BLaER1 (cell line): ENCODE measurements around the gene PODXL2.

Experiments
- H3K27ac ChIP-seq: shearing (Covaris generic); formaldehyde crosslinking; 2 replicates; pipeline ENCODE4 v1.8.1; 2022
- H3K27me3 ChIP-seq: shearing (Covaris generic); formaldehyde crosslinking; 2 replicates; pipeline ENCODE4 v1.8.1; 2022
- H3K36me3 ChIP-seq: shearing (Covaris generic); formaldehyde crosslinking; 2 replicates; pipeline ENCODE4 v1.8.1; 2022
- H3K4me1 ChIP-seq: shearing (Covaris generic); formaldehyde crosslinking; 2 replicates; pipeline ENCODE4 v1.8.1; 2022
- H3K4me2 ChIP-seq: shearing (Covaris generic); formaldehyde crosslinking; 2 replicates; pipeline ENCODE4 v1.8.1; 2022
- H3K4me3 ChIP-seq: shearing (Covaris generic); formaldehyde crosslinking; 2 replicates; pipeline ENCODE4 v1.8.1; 2022
- H3K9ac ChIP-seq: shearing (Covaris generic); formaldehyde crosslinking; 2 replicates; pipeline ENCODE4 v1.8.1; 2022
- H3K9me3 ChIP-seq: shearing (Covaris generic); formaldehyde crosslinking; 2 replicates; pipeline ENCODE4 v1.8.1; 2022
- H4K20me1 ChIP-seq: shearing (Covaris generic); formaldehyde crosslinking; 2 replicates; pipeline ENCODE4 v1.8.1; 2022
- Cebpa-rat ChIP-seq: shearing (Covaris generic); IDR thresholded peaks from 2 replicates; pipeline ENCODE4 v1.8.1; 2022

The PODXL2 gene

DNA sequence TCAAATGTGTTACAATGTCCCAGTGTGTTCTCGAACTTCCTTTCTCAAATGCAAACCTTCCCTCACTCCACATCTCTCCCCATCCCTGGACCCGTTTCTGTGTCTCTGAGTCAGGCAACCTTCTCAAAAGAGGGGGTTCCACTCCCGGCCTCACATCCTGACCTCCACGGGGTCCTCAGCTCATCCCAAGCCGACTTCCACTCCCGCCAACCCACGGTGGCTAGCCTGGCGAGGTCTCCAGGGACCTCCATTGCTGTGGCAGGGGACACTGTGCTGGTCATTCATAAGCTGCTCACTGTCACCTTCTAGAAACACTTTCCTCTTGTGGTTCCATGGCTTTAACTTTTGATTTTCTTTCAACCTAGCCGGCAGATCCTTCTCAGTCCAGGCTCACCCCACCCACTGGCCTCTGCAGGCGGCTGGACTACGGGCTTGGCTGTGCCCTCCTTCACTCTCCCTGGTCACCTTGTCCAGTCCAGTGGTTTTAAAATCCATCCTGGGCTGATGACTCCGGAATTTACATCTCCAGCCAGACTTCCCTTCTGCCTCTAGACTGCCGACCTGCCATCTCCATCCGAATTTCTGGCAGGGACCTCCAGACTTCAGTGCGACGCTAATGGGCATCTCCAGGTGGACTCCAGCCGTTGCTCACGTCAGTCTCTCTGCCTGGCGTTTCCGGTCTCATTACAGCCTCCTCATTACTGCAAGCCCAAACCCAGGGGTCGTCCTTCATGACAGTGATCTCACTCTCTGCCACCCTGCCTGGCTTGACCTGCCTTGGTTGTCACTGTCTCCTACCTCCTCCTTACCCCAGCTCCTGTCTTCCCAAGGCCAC, 63.7 kb downstream of the PODXL2 start:
- Histone ChIP-seq H3K27ac (no peak overlapping the region), H3K4me2 (peak overlapping the region; percentile 94), H3K9me3 (no peaks in the 10 kb centered on the region), H3K36me3 (no peaks in the 10 kb centered on the region), H3K4me3 (no peak overlapping the region), H4K20me1 (no peaks in the 10 kb centered on the region), H3K27me3 (no peaks in the 10 kb centered on the region), H3K9ac (no peak overlapping the region), H3K4me1 (peaks cover 76% of the 10 kb centered on the region)
- no peak for TF ChIP-seq Cebpa-rat

- Histone ChIP-seq H3K27ac (no peak overlapping the region), H3K36me3 (no peaks in the 10 kb centered on the region), H3K4me1 (peaks cover 83% of the 10 kb centered on the region), H3K27me3 (no peaks in the 10 kb centered on the region), H4K20me1 (no peaks in the 10 kb centered on the region), H3K4me3 (no peak overlapping the region), H3K9ac (no peak overlapping the region), H3K4me2 (peak overlapping the region; percentile 94; the same call in 1 of the 2 replicates), H3K9me3 (no peaks in the 10 kb centered on the region)
- no peak for TF ChIP-seq Cebpa-rat
These were observed 64.4 kb downstream of the PODXL2 start for GRCh38 chr3:127693336-127693843.

DNA sequence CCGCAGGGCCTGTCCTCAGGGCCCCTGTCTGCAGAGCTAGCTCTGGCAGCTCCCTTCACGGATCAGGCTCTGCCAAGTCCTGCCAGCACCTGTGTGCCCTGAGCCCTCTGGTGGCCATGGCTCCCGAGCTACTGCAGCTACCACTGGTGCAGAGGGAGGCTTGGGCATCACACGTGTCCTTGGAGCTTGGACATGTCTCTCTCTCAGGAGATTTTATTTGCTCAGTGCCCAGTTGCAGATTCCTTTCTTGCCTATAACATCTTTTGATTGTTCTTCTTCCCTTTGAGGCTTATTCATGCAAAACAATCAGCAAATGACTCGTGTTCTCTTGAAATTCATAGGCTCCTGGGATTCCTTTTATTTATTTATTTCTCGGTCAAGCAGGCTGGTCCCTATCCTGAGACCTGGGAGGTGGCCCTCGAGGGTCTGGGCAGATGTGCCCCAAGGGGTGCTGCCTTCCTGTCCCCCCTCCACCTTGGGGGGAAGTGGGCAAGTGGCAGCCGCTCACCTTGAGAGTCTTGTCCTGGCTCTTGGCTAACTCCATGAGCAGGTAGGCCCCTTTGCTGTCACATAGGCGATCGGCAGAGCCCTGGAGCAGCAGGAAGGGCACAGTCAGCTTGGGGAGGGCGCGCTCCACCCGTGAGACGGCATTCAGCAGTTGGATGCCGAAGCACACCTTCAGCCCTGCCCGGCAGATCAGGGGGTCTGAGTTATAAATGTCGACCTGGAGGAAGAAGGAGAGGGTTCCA, 65.7 kb downstream of the PODXL2 start:
- Histone ChIP-seq H4K20me1 (no peaks in the 10 kb centered on the region), H3K36me3 (no peaks in the 10 kb centered on the region), H3K27ac (no peak overlapping the region), H3K4me1 (peaks cover 85% of the 10 kb centered on the region), H3K4me3 (no peak overlapping the region), H3K27me3 (no peaks in the 10 kb centered on the region), H3K4me2 (no peak overlapping the region), H3K9ac (no peak overlapping the region), H3K9me3 (no peaks in the 10 kb centered on the region)
- TF ChIP-seq Cebpa-rat: no peak

- no peaks in the 10 kb centered on the region for H3K27me3 ChIP-seq
- H3K4me1 ChIP-seq: peaks cover 67% of the 10 kb centered on the region
- peak overlapping the region; percentile 65 for H3K27ac ChIP-seq
- H3K9ac ChIP-seq: peak overlapping the region; percentile 25
- H3K4me3 ChIP-seq: peak overlapping the region; percentile 58
- H3K9me3 ChIP-seq: no peaks in the 10 kb centered on the region
- peak overlapping the region; percentile 89 for H3K4me2 ChIP-seq
- no peaks in the 10 kb centered on the region for H3K36me3 ChIP-seq
- no peak for TF ChIP-seq Cebpa-rat
- H4K20me1 ChIP-seq: no peaks in the 10 kb centered on the region
These were observed 68.7 kb downstream of the PODXL2 start for GRCh38 chr3:127697551-127698240.

DNA sequence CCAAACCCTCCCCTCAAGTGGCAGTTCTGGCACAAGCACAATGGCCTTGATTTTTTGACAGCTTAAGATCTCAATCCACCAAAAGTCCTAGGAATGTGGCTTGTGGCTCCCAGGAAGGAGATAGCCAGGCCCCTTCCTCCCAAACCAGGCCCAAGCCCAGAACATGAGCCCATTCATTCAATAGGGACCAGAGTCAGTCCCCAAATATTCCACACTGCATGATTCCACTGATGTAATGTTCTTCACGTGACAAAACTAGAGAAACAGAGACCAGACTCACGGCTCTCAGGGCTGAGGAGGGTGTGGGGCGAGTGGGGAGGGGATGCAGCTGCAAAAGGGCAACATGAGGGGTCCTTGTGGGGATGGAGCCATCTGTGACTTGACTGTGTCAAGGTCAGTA, 69.3 kb downstream of the PODXL2 start:
- TF ChIP-seq Cebpa-rat: no peak
- H3K27ac ChIP-seq: peak overlapping the region; percentile 65
- H3K9ac ChIP-seq: peak overlapping the region; percentile 25

GRCh38 chr3:127698691-127699415, 69.9 kb downstream of the PODXL2 start:
- Histone ChIP-seq H3K9ac (peak overlapping the region; percentile 25; the same call in 1 of the 2 replicates), H3K27ac (no peak overlapping the region; the same call in 1 of the 2 replicates), H3K4me1 (peaks cover 55% of the 10 kb centered on the region), H3K4me3 (no peak overlapping the region), H3K36me3 (no peaks in the 10 kb centered on the region), H4K20me1 (no peaks in the 10 kb centered on the region), H3K27me3 (no peaks in the 10 kb centered on the region), H3K9me3 (peaks cover 4% of the 10 kb centered on the region), H3K4me2 (peak overlapping the region; percentile 89)
- no peak for TF ChIP-seq Cebpa-rat

More for the DNA sequence above, 69.3 kb downstream of the PODXL2 start:
- Histone ChIP-seq H3K4me2 (peak overlapping the region; percentile 89), H3K4me1 (peaks cover 61% of the 10 kb centered on the region), H3K4me3 (peak overlapping the region; percentile 58), H3K9me3 (no peaks in the 10 kb centered on the region), H3K36me3 (no peaks in the 10 kb centered on the region), H4K20me1 (no peaks in the 10 kb centered on the region), H3K27me3 (no peaks in the 10 kb centered on the region)

DNA sequence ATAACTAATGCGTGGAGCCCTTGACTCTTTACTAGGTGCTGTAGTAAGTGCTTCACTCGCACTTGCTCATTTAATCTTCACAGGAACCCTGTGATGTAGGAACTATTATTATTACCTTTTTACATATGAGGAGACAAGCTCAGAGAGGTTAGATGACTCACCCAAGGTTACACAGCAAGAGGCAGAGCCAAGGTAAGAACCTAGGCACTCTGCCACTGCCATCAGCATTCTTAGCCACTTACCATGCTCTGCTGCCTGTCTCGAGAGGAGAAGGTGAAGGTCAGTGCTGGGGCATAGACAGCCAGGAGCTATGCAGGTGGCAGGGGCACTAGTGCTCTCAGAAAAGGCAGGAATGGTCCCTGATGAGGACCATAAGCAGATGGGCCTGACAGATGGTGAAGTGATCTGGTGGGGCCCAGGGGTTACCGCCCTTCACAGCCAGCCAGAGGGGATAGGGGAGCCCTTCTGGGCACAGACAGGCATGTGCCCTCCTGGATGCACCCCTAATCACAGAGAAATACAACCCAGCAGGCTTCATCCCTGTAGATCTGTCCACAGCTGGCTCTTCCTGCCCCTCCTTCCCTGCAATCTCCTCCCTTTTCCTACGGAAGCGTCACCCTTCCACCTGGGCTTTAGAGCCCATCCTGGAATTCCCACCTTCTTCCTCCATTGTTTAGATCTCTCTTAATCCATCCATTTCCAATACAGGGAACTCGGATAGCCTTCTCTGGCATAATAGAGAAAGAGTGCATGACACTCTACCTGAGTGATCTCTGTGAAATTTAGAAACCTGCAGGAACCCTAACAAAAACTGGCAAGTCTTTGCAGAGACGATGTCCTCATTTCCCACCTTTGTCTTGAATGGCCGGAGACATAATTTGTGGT, 70.7 kb downstream of the PODXL2 start:
- Histone ChIP-seq H3K9ac (no peak overlapping the region), H3K4me2 (no peak overlapping the region), H3K4me1 (peaks cover 53% of the 10 kb centered on the region)

GRCh38 chr3:127700406-127700805, 71.4 kb downstream of the PODXL2 start:
- Histone ChIP-seq H4K20me1 (no peaks in the 10 kb centered on the region), H3K36me3 (no peaks in the 10 kb centered on the region), H3K4me1 (peaks cover 50% of the 10 kb centered on the region), H3K4me3 (no peak overlapping the region), H3K9ac (no peak overlapping the region), H3K4me2 (no peak overlapping the region), H3K27me3 (no peaks in the 10 kb centered on the region), H3K27ac (no peak overlapping the region), H3K9me3 (peaks cover 8% of the 10 kb centered on the region)
- no peak for TF ChIP-seq Cebpa-rat

More for the DNA sequence above, 70.7 kb downstream of the PODXL2 start:
- no peak for TF ChIP-seq Cebpa-rat
- Histone ChIP-seq H3K9me3 (peaks cover 8% of the 10 kb centered on the region), H3K36me3 (no peaks in the 10 kb centered on the region), H3K27ac (no peak overlapping the region), H3K4me3 (no peak overlapping the region), H3K27me3 (no peaks in the 10 kb centered on the region), H4K20me1 (no peaks in the 10 kb centered on the region)
